ENCODE data around the gene LRRC3.
"Not testable (repeated sequence)": the region's sequence is repeated elsewhere in the genome, so short reads cannot be mapped to it uniquely, and the experiment has no call there.

The LRRC3 gene

DNA sequence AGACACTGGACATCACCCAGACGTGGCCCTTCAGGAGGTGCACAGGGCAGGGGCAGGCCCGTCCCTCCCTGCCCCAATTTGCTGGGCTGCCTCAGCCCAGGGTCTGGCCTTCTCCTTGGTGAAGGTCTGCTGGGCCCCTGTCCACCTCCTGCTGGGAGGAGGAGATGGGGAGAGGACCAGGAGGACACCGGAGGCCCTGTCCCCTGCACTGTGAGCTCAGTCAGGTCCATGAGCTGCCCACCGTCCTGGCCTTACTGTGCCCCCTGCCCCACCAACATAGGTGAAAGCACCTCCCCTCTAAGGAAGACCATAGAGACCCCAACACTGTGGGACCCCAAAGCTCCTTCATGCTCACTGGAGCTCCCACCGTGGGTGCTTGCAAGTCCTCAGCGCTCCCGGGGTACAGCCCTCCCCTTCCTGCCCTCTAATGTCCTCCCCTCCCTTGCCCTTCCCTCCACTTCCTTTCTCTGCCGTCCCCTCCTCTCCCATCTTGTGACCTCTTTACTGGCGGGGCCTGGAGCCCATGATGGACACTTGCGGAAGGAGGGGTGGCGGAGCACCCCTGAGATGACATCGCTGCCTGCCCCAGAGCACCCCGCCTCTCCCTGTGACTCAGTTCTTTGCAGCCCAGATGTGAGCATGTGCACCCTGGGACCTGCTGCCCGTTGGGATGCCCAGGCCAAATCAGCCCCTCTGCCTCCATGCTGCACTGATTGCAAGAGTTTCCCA lies 4.6 kb downstream of the LRRC3 start:
- DNase-seq, result no peak

DNA sequence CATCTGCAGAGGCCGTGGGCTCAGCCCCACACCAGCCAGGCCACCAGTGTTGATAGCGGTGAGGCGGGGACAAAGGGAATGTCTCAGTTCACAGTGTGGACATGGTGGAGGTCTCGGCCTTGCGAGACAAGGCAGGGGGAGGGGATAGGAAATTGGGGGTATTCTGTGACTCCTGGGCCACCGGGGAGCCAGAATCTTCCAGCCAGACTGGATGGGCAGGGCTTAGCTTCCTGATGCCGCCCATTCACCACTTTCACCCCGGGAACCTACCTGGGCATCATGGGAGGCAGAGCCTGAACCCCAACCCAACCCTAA lies 5.1 kb downstream of the LRRC3 start:
- no peak for DNase-seq

GRCh38 chr21:44461005-44461404 lies 5.7 kb downstream of the LRRC3 start:
- no peak for DNase-seq

DNA sequence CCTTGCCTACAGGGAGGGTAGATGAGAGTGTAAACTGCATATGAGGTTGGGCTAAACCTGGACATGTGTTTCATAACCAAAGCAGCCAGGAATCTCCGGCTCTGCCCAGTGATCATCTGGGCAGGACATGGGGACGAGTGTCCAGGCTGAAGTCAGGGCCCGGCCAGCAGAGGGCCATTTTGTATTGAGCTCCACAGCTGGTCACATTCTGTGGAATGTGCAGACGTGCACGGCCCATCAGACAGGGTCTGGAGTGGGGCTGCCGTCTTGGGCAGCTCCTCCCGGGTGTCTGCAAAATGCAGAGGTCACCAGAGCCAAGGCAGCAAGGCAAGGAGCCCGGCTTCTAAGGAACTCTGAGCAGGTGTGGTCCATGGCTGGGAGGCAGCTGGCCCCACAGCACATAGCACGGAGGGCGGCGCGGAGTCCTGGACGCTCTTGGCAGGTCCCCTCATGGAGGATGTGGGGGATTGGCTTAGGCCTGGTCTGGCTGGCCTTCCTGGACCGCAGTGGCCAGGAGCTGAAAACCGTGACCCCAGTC lies 6.2 kb downstream of the LRRC3 start:
- no peak for DNase-seq

- no peak for DNase-seq
Measured at GRCh38 chr21:44462086-44462833, 7.0 kb downstream of the LRRC3 start.

DNA sequence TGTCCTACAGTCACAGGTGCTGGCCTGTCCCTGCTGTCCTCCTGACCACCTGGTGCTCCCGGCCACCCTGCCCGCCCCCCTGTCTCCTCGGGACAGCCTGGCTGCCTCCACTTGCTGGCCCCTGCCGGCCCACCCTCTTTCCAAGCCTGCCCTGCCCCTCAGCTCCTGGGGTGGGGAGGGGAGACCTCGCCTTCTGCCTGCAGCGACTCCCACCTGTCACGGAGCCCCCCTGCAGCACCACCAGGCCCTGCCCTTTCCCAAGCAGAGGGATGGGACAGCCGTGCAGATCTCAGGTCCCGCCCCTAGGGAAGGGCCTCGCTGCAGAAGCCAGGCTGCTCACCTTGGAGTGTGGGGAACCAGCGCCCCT lies 7.5 kb downstream of the LRRC3 start:
- no peak for DNase-seq

GRCh38 chr21:44463724-44464123 lies 8.4 kb downstream of the LRRC3 start:
- DNase-seq, result no peak

DNA sequence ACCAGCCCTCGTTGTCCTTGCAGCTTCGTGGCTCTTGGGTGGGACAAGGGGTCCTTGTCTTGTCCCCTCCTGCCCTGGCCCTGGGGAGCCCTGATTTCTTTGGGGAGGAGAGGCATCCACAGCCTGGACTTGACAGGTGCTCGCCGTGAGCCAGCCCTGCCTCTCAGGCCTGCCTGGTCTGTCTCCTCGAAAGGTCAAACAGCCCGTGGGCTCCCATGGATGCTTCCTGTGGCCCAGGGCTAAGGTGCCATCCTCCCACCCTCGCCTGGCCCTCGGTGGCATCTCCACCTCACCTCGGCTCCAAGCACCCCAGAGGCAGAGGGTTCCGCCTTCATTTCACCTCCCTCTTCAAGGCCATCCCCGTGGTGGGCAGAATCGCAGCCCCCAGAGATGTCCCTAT lies 9.0 kb downstream of the LRRC3 start:
- DNase-seq, result no peak

DNA sequence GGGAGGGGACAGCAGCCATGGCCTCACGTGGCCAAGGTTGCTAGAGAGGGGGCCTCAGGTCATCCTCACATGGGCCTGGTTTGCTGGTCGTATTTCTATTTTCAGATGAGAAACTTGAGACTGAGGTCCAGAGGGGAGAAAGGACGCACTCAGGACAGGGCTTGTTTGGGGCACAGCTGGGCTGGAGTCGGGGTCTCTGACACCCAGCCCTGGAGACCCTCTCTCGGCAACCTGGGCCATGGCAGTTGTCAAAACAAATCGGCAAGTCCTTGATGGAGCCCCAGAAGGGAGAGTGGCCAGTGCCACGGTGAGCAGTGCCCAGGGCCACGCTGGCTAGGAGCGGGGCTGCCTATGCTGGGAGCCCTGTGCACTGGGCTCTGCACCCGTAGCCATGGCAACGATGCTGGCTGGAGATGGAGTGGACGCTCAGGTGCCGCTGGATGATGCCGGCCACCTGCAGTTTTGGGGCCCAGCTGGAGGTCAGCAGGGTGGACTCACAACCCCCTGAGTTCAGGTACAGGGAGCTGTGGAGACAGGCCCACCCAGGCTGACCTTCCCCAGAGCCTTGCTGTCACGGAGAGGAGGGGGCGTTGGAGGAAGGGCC lies 11.1 kb downstream of the LRRC3 start:
- no peak for DNase-seq

DNA sequence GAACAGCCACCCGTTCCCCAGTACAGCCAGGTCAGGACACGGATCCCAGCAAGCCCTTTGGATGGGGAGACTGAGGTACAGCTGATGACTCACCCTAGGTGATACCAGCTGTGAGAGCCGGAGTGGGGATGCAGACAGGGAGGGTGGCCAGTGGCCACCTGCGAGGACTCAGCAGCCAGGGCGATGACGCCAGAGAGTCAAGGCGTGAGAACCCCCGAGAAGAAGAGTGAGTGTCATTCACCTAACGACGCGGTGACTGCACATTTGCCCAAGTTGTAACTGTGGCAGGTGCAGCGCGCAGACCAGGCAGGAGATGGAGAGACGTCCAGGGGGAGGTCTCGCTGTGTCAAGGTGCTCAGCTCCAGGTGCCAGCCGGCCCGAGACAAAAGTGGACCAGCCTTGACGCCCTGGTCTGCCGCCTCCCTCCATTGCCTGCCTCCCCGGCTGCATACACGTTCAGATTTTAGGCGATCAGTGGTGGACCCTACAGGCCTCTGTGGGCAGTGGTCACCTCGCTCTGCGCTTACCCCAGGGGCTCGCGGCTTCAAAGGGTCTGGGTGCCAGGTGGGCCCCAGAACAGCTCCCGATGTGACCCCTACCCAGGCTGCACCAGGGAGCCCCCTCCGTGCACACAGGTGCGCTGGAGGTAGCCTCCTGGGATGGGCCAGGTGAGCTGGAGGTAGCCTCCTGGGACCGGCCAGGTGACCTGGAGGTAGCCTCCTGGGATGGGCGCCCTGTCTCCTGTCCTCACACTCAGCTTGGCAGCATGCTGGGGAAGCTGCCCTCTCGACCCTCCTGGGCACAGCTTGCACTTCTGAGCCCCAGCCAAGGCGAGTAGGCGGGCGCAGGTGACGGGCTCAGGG lies 11.9 kb downstream of the LRRC3 start:
- no peak for DNase-seq

DNA sequence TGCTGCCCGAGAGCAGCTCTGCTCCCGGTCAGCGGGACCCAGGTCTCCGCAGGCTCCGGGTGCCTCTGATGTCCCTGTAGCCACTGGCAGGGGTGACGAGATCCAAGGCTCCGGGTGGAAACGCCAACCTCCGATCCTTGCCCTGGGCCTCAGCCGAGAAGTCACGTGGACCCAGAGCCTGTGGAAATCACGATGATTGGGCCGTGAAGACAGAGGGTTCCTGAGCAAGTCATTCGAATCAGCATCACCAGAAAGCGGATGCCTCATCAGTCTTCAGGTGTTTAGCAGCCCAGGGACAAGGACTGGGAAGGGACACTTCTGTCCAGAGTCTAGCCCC lies 12.5 kb downstream of the LRRC3 start:
- DNase-seq, result no peak

GRCh38 chr21:44471341-44471740 lies 16.0 kb downstream of the LRRC3 start:
- no peak for DNase-seq

DNA sequence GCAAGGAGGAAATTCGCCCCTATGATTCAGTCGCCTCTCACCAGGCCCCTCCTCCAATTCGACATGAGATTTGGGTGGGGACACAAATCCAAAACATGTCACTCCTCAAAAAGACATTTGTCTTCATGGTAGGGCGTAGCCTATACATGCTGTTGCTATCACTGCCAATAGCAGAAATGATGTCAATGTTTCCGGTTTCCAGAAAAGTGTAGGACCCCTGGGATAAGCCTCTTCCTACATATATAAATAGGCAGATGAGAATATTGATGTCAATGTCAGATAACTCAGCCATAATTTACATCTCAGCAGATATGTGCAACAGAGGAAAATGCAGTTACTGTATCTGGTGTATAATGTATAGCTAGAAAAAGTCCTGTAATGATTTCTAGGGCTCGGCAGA lies 16.7 kb downstream of the LRRC3 start:
- no peak for DNase-seq

DNA sequence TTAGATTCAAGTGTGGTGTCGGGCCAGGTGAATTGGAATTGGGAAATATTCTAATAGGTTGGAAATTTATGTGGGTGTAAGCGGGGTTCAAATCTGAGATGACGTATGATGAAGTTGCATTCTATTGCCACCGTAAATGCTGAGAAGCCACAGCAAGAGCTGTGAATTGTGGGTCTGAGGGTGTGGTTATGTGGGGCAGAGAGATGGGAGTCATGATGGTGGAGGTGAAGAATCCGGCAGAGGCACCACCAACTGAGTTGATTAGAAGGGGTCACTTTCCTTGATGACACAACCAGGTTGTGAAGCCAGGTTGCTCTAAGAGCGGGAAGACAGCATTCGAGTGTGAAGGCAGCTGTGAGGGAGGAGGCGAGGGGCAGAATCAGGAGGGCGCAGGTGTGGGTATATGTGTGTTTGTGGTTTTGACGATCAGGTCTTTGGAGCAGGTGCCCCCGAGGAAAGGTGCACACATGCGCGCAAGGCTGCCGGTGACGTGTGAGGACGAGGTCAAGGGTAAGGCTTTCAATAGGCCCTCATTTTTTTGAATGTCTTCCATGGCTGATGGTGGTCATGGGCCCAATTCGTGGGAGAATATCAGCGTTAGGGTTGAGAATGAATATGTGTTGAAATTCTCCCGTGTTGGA lies 18.7 kb downstream of the LRRC3 start:
- no peak for DNase-seq

DNA sequence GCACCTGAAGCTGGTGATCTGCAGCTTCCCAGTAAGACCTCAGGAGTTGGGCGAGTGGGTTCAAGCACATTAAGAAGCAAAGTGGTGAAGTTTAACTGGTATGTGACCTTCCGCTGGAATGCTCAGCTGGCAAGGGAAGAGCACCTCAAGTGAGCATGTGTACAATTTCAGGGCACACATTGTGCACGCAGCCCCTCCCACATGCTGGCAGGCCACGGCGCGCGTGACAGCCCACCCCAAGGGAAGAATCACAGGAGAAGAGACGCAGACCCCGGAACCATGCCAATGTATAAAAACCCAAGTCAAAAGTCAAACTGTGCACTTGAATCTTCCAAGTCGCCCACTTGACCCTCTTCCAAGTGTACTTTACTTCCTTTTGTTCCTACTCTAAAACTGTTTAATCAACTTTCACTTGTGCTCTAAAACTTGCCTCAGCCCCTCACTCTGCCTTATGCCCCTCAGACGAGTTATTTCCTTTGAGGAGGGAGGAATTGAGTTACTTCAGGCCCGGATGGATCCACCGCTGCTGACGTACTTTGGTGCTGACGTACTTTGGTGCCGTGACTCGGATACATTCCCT lies 20.0 kb downstream of the LRRC3 start:
- no peak for DNase-seq

DNA sequence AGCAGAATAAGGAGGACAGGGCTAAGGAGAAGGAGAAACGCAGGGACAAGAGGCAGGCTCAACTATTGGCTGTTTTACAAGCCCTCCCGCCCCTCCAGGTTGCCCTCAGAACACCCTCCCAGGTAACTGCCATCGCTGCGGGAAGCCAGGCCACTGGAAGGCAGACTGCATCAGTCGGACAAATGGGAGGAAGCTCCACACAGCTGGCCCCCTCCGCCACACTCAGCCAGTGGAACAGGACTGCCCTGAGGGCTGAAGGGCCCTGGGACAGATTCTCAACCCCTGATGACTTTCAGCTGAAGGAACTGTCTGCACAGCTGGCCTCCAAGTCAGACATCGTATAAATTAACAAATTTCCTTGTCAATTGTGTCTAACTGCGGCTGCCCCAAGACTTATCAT lies 21.8 kb downstream of the LRRC3 start:
- DNase-seq, result no peak

DNA sequence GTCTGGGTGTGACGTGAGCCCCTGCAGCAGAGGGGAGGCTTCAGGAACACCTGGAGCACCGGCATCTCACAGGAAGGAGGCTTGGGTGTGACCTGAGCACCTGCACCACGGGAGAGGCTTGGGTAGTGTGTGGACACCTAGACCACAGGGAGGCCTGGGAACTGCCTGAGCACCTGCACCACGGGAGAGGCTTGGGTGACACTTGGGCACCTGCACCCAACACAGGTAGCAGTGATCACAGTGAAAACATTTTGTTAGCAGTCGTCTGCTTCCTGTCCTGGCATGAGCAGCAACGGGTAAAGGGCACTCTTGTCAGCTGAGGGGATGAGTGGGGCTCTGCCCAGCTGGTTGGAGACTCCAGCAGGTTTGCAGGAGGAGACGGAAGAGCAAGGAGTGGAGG lies 22.4 kb downstream of the LRRC3 start:
- DNase-seq, result no peak

DNA sequence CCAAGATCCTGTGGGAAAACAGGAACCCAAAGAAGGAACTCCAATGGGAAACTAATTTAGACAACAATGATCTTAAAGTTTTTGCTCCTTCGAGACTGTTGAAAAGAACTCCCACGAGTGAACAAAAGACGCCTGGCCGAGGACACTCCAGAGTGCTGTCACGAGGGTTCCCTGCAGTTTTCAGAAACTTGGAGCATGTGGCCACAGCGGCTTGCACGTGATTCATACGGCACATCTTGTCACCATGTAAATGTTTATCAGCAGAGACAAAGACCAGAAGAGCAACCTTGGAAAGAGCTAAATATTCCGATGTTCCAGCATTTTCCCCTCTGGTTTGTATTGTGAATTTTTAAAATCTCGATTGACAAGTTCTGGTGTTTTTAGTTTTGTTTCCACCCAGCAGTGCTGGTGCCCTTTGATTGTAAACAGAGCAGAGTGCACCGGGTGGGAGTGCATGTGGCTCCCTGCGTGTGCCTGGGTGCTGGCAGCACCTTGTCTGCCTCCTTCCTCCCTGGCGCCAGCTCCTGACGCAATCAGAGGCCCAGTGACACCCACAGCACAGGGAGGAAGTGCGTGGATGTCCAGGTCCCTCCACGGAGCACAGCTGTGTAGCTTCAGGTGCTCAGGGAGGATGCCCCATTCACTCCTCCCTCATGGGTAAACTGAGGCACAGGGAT lies 23.0 kb downstream of the LRRC3 start:
- no peak for DNase-seq

DNA sequence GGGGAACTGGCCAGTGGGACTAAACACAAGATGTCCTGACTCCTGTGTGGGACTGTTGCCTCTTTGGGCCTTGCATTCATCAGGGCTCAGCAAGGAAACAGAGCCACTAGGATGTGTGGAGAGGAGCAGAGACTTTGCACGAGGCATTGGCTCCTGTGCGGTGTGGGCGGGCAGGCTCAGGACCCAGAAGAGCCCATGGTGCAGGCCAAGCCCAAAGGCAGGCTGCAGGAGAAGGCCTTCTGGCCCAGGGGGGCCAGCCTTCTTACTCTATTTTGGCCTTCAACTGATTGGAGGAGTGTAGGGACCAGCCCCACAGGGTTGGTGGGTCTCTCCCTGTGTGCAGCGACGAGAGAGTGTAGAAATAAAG lies 23.5 kb downstream of the LRRC3 start:
- no peak for DNase-seq

DNA sequence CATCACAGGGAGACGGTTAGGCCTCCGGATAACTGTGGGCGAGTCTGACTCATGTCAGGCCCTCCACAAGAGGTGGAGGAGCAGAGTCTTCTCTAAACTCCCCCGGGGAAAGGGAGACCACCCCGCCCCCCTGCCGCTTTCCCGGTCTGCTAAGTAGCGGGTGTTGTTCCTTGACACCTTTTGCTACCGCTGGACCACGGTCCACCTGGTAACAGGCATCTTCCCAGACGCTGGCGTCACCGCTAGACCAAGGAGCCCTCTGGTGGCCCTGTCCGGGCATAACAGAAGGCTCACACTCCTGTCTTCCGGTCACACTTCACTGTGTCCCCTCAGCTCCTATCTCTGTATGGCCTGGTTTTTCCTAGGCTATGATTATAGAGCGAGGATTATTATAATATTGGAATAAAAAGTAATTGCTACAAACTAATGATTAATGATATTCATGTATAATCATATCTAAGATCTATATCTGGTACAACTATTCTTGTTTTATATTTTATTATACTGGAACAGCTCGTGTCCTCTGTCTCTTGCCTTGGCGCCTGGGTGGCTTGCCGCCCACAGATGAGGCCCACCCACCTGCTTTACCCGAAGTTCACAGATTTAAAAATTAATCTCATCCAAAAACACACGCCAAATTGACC lies 24.4 kb downstream of the LRRC3 start:
- DNase-seq, result not testable (repeated sequence)
